Fibroblast of peridontal ligament (primary cell): Measurements from ENCODE around the gene TTC9B.

Experiments used
- DNase-seq: peaks from one replicate; pipeline ENCODE4 v3.0.0-alpha.2; 2010; ENCODE audit errors: extremely low read depth

Gene TTC9B

GRCh38 chr19:40247735-40248262, 29.6 kb upstream of the TTC9B start:
- DNase-seq = no peak

DNA sequence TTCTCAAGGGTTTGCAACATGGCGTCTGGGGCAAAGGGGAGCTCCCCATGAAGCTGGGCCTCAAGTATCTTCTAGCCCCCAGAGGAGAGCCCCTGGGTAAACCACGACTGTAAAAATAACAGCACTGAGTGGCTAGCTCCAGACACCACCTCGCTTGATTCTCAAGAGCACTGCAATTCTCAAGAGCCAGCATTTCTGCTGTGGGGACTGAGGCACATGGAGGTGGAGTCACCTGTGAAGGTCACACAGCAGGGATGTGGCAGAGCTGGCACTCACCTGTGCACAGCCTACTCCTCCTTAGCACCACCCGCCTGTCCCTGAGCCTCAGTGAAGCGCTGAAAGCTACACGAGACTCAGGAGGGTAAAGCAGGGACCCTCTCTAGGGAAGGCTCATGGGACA, 29.0 kb upstream of the TTC9B start:
- no peak for DNase-seq

- DNase-seq = no peak
Measured at GRCh38 chr19:40246292-40247073, 28.3 kb upstream of the TTC9B start.

DNA sequence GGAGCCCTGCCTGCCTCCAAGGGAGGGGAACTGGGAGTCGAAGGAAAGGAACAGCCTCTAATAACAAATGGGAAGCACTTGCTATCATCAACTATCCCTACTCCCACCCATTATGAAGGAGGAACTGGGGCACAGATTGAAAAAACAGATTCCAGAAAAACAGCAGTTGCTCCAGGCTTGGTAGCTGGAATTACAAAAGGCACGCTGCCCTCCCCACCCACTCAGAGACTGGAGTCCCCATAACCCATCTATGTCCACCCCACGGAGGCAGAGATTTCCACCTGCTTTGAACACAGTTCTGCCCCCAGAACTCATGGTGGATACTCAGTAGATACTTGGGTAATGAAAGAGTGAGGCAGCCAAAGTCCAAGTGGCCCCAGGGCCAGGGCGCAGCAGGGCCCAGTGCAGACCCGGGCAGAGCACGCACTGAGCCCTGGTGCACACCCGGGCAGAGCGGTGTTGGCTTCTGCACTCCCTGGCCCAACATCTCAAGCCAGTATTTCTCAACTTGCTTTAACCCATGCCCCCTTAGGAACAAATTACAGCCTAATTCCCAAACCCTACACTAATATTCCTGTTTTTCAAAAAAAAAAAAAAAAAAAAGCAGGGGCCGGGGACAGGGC, 27.4 kb upstream of the TTC9B start:
- no peak for DNase-seq

- DNase-seq = no peak
Measured at GRCh38 chr19:40244579-40245317, 26.6 kb upstream of the TTC9B start.

DNA sequence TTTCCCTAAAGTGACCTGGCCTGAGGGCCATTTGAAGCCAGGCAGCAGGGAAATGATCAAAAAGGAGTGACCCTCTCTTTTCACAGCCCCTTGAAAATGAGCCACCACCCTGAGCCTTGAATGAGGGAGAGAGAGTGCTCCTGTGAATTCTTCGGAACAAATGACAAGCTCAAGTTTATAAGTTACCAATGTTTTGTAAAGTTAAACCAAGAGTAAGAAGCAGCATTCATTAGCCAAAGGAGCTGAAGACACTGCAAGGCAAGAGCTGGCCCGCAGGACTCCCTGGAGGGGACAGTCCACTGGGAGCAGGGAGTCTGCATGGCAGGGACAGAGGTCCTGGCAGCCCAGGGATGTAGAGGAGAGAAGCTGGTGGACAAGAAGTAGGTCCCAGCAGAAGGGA, 25.0 kb upstream of the TTC9B start:
- DNase-seq = no peak

- DNase-seq = no peak
Measured at GRCh38 chr19:40242480-40242879, 24.3 kb upstream of the TTC9B start.

DNA sequence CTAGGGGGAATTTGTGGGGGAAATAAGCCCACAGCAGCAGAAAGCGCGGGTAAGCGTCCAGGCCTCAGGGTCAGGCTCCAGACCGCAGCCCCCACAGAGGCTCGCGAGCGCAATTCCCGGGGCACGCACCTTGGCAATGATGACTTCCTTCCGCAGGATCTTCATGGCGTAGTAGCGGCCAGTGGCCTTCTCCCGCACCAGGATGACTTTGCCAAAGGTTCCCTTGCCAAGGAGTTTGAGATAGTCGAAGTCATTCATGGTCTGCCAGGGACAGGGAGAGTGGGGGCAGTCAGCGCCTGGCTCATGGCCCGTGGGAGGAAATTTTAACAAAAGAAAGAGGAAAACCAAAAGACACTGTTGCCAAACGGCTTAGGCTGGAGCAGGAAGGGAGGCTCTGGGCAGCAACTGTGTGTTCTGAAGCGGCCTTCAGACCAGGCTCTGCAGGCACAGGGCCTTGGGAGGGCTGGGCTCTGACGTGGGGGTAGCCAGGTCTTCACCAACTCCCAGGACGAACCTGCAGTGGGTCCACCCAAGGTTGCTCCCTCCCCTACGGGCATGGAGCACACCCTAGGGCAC, 23.7 kb upstream of the TTC9B start:
- DNase-seq = no peak

- DNase-seq = no peak
Measured at GRCh38 chr19:40241125-40241808, 23.1 kb upstream of the TTC9B start.

GRCh38 chr19:40240332-40240731, 22.1 kb upstream of the TTC9B start:
- no peak for DNase-seq

GRCh38 chr19:40239415-40240226, 21.4 kb upstream of the TTC9B start:
- DNase-seq = no peak

GRCh38 chr19:40238775-40239174, 20.6 kb upstream of the TTC9B start:
- DNase-seq = no peak

- no peak for DNase-seq
Measured at GRCh38 chr19:40237791-40238190, 19.6 kb upstream of the TTC9B start.

GRCh38 chr19:40236366-40236765, 18.2 kb upstream of the TTC9B start:
- DNase-seq = no peak

- DNase-seq = no peak
Measured at GRCh38 chr19:40236026-40236355, 17.8 kb upstream of the TTC9B start.

DNA sequence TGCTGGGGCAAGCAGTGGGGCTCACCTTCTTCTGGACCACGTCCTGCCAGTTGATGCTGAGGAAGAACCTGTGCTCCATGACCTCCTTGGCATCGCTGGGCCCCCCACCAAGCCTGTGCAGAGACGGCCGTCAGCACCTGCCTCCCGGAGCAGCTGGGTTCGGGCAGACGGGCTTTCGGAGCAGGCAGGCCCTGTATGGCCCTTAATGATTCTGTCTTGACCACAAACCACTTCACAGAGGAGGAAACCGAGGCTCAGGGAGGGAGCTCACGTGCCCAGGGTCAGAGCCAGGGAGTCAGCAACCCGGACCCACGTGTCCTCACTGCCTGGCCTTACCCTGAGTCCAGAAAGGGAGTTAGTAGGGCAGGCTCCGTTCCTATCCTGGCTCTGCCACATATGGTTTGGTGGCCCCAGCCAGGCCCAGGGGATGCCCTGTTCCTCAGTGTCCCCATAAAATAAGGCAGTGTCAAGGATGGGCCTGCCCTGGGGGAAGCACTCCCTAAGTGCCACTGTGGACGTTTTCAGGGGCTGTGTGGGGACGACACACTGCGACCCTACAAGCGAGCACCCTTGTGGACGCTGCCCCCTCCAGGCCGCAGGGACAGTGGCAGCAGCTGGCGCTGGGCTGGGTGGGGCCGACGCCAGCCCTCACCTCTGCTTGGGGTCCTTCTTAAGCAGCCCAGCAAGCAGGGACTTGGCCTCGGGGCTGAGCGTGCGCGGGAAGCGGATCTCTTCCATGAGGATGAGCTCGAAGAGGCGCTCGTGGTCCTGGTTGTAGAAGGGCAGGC, 17.2 kb upstream of the TTC9B start:
- no peak for DNase-seq

DNA sequence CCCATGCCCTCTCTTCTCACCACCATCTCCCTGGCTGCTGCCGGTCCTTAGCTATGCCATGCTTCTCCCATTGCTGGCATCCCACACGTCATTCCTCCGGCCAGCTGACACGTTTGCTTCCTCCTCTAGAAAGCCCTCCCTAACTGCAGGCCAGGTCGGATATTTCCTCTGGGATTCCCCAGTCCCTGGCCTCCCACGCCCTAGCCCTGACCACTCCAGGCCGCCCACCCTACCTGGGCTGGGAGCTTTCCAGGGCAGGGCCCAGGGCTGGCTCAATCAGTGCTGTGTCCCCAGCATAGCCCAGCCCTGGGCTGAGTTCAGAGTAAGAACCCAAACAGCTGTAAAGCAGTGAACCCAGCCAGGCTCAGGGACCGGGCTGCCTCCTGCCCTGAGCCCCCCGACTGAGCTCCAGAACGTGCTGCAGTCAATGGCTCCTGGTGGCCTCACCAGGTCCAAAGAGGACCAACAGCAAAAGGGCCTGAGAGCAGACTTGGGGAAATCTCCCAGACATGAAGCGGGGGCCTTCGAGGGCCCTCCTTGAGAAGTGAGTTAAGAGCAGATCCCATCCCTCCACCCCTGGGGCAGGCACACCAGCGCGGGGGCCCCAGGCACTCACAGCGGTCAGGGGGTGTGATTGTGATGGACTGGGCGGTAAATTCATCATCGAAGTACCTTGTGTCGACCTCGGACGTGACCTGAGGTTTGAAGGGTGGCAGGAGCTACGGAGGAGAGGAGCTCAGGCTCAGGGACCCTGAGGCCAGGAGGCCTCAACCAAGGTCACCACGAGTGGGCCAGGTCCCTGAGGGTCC, 16.4 kb upstream of the TTC9B start:
- DNase-seq = no peak

DNA sequence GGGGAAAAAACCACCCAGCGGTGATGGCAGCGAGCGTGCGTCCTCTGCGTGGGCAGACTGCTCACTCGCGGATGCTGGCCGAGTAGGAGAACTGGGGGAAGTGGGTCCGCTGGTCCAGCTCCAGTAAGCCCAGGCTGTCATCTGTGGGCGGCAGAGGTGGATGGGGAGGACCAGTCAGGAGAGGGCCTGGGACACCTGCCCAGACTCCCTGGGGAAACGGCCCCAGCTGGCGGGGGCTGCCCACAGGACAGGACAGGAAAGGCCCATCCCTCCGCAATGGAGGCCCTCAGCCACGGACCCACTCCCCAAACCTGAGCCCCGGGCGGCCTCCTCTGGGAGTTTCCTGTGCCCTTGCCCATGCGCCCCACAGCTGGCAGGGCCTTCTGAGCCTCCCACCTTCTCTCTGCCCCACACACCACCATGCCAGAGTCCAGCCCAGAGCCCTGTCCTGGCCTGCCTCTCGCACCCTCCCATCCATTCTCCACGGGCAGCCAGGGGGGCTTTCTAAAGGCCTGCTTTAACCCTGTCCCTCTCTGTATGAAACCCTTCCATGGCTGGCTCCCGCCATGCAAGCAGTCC, 15.7 kb upstream of the TTC9B start:
- no peak for DNase-seq
